GM12891 (cell line): Measurements from ENCODE around the gene CNIH3.

Experiments used
- POLR2A ChIP-seq: IDR thresholded peaks from 2 replicates; pipeline ENCODE4 v1.6.1; 2011; ENCODE audit warnings: low read depth, low read length, control low read depth
- POLR2AphosphoS5 ChIP-seq: IDR thresholded peaks from 2 replicates; pipeline ENCODE4 v1.6.1; 2011; ENCODE audit warnings: low read depth, low read length, control low read depth
- POU2F2 ChIP-seq: IDR thresholded peaks from 2 replicates; pipeline ENCODE4 v1.6.1; 2011; ENCODE audit warnings: low read depth, mild to moderate bottlenecking, control low read depth, low read length, moderate library complexity
- SPI1 ChIP-seq: IDR thresholded peaks from 2 replicates; pipeline ENCODE4 v1.6.1; 2011; ENCODE audit warnings: low read depth, low read length, control low read depth
- TAF1 ChIP-seq: IDR thresholded peaks from 2 replicates; pipeline ENCODE4 v1.6.1; 2011; ENCODE audit warnings: low read depth, low read length, control low read depth

DNA sequence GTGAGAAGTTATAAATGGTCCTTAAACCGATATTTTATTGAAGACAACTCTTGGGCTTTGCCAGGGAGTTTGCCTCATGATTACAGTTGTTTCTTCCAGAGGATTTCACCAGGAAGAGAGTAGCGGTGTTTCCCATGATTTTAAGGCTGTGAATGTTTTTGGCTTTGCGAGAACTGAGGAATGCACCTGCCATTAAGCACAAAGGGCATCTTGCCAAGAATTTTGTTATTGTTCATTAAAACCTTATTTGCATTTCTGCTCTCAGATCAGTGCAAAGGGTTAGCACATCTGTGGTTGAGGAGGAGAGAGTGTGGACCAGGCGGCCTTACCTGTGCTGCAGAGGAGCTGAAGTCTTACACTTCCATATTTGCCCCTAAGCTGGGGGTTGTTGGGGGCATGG, 13.8 kb downstream of the CNIH3 start:
- no peak for TF ChIP-seq TAF1
- no peak for TF ChIP-seq POLR2AphosphoS5
- TF ChIP-seq POLR2A: no peak
- TF ChIP-seq SPI1: no peak
- TF ChIP-seq POU2F2: no peak
